HEK293T (cell line): ENCODE measurements around the gene ZWINT.

ENCODE experiments used
- CTCF ChIA-PET: fragments of 350-600 bp; formaldehyde crosslinking; extraction: SDS; loops from one replicate; lab custom pipeline; 2021; ENCODE audit warnings: antibody characterized with exemption, inconsistent platforms; lab: Yijun Ruan, JAX
- POLR2A ChIA-PET: fragments of 350-600 bp; formaldehyde crosslinking; extraction: SDS; loops from one replicate; lab custom pipeline; 2020; ENCODE audit warnings: antibody characterized with exemption, inconsistent platforms; lab: Yijun Ruan, JAX
- DNase-seq: peaks from one replicate; pipeline ENCODE4 v3.0.0; 2012; ENCODE audit warnings: mixed read lengths; ENCODE audit errors: extremely low spot score
- ARNT ChIP-seq: fragments of 450-650 bp; IDR thresholded peaks from 2 replicates; pipeline ENCODE4 v1.6.1; 2017; ENCODE audit warnings: mild to moderate bottlenecking
- BHLHE40 ChIP-seq: fragments of 450-650 bp; IDR thresholded peaks from 2 replicates; pipeline ENCODE4 v1.6.1; 2016; ENCODE audit warnings: mild to moderate bottlenecking, moderate library complexity, borderline replicate concordance
- CTBP1 ChIP-seq: fragments of 450-650 bp; IDR thresholded peaks from 2 replicates; pipeline ENCODE4 v1.6.1; 2016; ENCODE audit warnings: borderline replicate concordance
- ELF4 ChIP-seq: fragments of 450-650 bp; IDR thresholded peaks from 2 replicates; pipeline ENCODE4 v1.6.1; 2017; ENCODE audit warnings: antibody characterized with exemption
- FOXA1 ChIP-seq: fragments of 450-650 bp; IDR thresholded peaks from 2 replicates; pipeline ENCODE4 v1.6.1; 2016; ENCODE audit warnings: mild to moderate bottlenecking
- FOXK2 ChIP-seq: fragments of 450-650 bp; IDR thresholded peaks from 2 replicates; pipeline ENCODE4 v1.6.1; 2016; ENCODE audit warnings: mild to moderate bottlenecking
- FOXM1 ChIP-seq: fragments of 450-650 bp; IDR thresholded peaks from 2 replicates; pipeline ENCODE4 v1.6.1; 2017; ENCODE audit warnings: mild to moderate bottlenecking, borderline replicate concordance
- HDGF ChIP-seq: fragments of 450-650 bp; IDR thresholded peaks from 2 replicates; pipeline ENCODE4 v1.6.1; 2017; ENCODE audit warnings: antibody characterized with exemption, borderline replicate concordance
- L3MBTL2 ChIP-seq: fragments of 450-650 bp; conservative IDR thresholded peaks from 2 replicates; pipeline ENCODE4 v1.6.1; 2016; ENCODE audit warnings: mild to moderate bottlenecking
- LEF1 ChIP-seq: fragments of 450-650 bp; IDR thresholded peaks from 2 replicates; pipeline ENCODE4 v1.6.1; 2017; ENCODE audit warnings: mild to moderate bottlenecking, borderline replicate concordance
- NFRKB ChIP-seq: fragments of 450-650 bp; IDR thresholded peaks from 2 replicates; pipeline ENCODE4 v1.6.1; 2016; ENCODE audit warnings: mild to moderate bottlenecking, moderate library complexity
- SP1 ChIP-seq: fragments of 450-650 bp; IDR thresholded peaks from 2 replicates; pipeline ENCODE4 v1.6.1; 2017
- SUZ12 ChIP-seq: fragments of 450-650 bp; IDR thresholded peaks from 2 replicates; pipeline ENCODE4 v1.6.1; 2016; ENCODE audit warnings: mild to moderate bottlenecking
- TARDBP ChIP-seq: fragments of 450-650 bp; IDR thresholded peaks from 2 replicates; pipeline ENCODE4 v1.6.1; 2016
- ZNF384 ChIP-seq: fragments of 450-650 bp; IDR thresholded peaks from 2 replicates; pipeline ENCODE4 v1.6.1; 2016
- TF ChIP-seq, protein P1 (sequence below): fragments of 450-650 bp; IDR thresholded peaks from 2 replicates; pipeline ENCODE4 v1.6.1; 2016

The ZWINT gene

DNA sequence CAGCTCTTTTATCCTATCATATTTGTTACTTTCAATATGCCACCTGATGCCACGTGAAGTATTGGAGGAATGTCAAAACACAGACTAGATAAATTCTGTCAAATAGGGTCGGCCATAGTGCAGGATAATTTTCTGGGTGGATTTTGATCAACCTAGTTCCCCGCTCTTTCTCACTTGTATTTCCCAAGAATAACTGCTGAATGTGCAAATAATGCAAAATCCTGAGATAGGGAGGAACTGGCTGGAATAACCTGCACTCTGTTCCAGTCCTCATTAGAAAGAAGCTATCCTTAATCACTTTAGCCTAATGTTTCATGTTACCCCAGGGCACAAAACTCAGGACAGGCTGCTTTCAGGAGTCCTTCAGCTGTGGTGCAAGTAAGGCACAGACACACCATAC lies 33.9 kb downstream of the ZWINT start:
- DNase-seq: no peak
- CTCF ChIA-PET: no interaction called here
- TF ChIP-seq FOXK2 (no peak), L3MBTL2 (no peak), HDGF (no peak), TARDBP (no peak), NFRKB (no peak), ARNT (no peak), BHLHE40 (no peak), CTBP1 (no peak), FOXA1 (no peak), ELF4 (no peak), ZNF384 (no peak), LEF1 (no peak), SP1 (no peak), SUZ12 (no peak)
- TF ChIP-seq, protein P1, sequence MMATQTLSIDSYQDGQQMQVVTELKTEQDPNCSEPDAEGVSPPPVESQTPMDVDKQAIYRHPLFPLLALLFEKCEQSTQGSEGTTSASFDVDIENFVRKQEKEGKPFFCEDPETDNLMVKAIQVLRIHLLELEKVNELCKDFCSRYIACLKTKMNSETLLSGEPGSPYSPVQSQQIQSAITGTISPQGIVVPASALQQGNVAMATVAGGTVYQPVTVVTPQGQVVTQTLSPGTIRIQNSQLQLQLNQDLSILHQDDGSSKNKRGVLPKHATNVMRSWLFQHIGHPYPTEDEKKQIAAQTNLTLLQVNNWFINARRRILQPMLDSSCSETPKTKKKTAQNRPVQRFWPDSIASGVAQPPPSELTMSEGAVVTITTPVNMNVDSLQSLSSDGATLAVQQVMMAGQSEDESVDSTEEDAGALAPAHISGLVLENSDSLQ: no peak
- POLR2A ChIA-PET: no interaction called here

DNA sequence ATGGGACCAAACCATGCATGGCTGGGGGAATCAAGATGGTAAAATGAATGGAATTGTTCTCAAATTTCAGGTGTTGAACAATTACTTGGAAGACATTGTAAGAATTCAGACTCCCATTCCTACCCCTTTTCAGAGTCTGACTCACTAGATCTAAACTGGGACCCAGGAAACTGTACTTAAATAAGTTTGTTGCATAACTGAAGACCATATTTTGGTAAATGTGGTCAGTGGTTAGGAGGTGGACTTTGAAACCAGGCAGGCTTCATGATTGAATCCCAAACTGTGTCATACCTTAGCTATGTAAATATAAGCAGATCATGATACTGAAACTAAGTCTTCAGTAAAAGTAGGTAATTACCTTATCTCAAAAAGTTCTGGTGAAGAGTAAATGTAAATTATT lies 41.7 kb downstream of the ZWINT start:
- TF ChIP-seq SP1 (no peak), TARDBP (no peak), LEF1 (no peak), L3MBTL2 (no peak), FOXK2 (no peak), HDGF (no peak)
- ChIA-PET CTCF (no interaction called here), POLR2A (no interaction called here)
- no peak for DNase-seq

DNA sequence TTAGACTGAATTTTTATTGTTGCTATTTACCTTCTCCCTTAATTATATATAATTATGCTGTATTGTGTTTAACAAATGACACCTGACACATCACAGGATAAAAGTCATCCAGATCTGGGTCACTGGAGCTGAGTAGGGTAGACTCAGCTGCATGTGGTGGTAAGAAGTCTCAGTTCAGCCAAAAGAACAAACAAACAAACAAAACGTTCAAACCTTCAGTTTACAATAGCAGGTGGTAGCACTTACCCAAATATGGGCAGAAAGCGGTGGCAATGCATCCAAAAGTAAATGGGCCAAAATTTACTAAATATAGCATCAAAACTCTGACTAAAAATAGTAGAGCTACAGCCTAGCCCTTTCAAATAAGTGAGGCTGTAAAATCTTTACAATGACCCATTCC lies 42.2 kb downstream of the ZWINT start:
- ChIA-PET POLR2A (no interaction called here), CTCF (no interaction called here)
- TF ChIP-seq NFRKB (no peak), CTBP1 (no peak), FOXK2 (no peak), SP1 (no peak), BHLHE40 (no peak), TARDBP (no peak), LEF1 (no peak), ELF4 (no peak), HDGF (no peak), L3MBTL2 (no peak), ARNT (no peak)
- no peak for DNase-seq

DNA sequence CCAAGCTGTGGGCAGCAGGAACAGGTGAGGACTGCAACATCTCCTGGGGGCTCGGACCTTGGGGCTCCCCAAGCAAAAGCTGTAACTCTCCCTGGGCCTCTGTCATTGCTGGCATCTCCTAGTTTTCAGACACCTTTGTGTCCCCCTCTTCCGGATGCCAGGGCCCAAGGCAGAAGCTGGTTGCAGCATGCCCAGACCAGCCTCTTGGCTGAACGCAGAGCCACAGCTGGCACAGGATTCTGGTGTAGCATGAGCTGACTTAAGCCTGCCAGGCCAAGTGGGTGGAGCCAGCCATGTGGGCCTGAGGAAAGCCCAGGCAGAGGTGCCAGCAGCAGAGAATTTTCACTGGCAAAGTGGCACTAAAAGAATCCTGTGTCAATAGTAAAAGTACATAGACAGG lies 43.5 kb downstream of the ZWINT start:
- ChIA-PET CTCF (no interaction called here), POLR2A (no interaction called here)
- no peak for TF ChIP-seq HDGF
- no peak for TF ChIP-seq SP1
- TF ChIP-seq L3MBTL2: no peak
- TF ChIP-seq, protein P1: no peak
- TF ChIP-seq CTBP1: no peak
- TF ChIP-seq FOXA1: no peak
- no peak for TF ChIP-seq TARDBP
- TF ChIP-seq FOXM1: no peak
- TF ChIP-seq SUZ12: no peak
- TF ChIP-seq ELF4: no peak
- no peak for TF ChIP-seq ZNF384
- TF ChIP-seq FOXK2: no peak
- TF ChIP-seq BHLHE40: no peak
- TF ChIP-seq NFRKB: no peak
- TF ChIP-seq LEF1: no peak
- no peak for TF ChIP-seq ARNT
- DNase-seq: no peak

DNA sequence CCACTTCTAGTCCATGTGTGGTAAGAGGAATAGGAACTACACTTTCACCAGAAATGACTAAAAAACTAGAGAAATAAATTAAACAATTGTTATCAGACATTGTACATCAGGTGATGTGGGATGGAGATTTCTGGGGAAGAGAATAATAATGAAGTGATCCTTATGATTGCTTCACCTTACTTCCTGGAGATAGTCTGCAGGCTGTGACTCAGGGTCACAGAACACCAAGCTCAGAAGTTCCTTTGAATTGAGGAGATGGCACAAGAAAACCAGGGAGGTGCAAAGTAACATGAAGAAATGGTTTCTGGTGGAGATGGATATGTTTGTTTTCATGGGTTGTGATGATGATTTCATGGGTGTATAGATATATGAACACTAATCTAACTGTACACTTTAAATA lies 44.5 kb downstream of the ZWINT start:
- ChIA-PET POLR2A (no interaction called here), CTCF (no interaction called here)
- no peak for DNase-seq
- TF ChIP-seq SUZ12: no peak
- TF ChIP-seq ELF4: no peak
- TF ChIP-seq TARDBP: no peak
- no peak for TF ChIP-seq ZNF384
- no peak for TF ChIP-seq SP1
- no peak for TF ChIP-seq FOXM1
- TF ChIP-seq CTBP1: no peak
- TF ChIP-seq FOXK2: no peak
- no peak for TF ChIP-seq ARNT
- no peak for TF ChIP-seq LEF1
- TF ChIP-seq L3MBTL2: no peak
- no peak for TF ChIP-seq FOXA1
- TF ChIP-seq NFRKB: no peak
- no peak for TF ChIP-seq BHLHE40
- TF ChIP-seq, protein P1: no peak
- TF ChIP-seq HDGF: no peak
